ENCODE data around the gene ZCCHC7.

Gene ZCCHC7

GRCh38 chr9:37382161-37382981 lies 262.0 kb downstream of the ZCCHC7 start:
- H3K4me3 ChIP-seq (ENCODE audit: low read depth, low read length), result no peak overlapping the region

GRCh38 chr9:37382982-37383357 lies 262.6 kb downstream of the ZCCHC7 start:
- no peak for DNase-seq (ENCODE audit: low read depth, low spot score)
- ChIA-PET CTCF (no interaction called here), POLR2A (no interaction called here)
- H3K4me3 ChIP-seq (ENCODE audit: low read depth, low read length), result no peak overlapping the region
- TF ChIP-seq CTCF (IDR thresholded peaks at IDR 0.05; ENCODE audit: insufficient read depth, low read length, missing control alignments), result no peak

More at GRCh38 chr9:37382161-37382981, 262.0 kb downstream of the ZCCHC7 start:
- DNase-seq (ENCODE audit: low read depth, low spot score), result no peak
- TF ChIP-seq CTCF (IDR thresholded peaks at IDR 0.05; ENCODE audit: insufficient read depth, low read length, missing control alignments), result no peak
- CTCF ChIA-PET, result interaction anchor here (0.8 to 1.4 kb wide), 2 partner anchors 11 to 28 kb away, joined by 3 to 4 read pairs; no protein-coding TSS in a partner anchor
- POLR2A ChIA-PET, result no interaction called here

GRCh38 chr9:37383393-37383792 lies 263.0 kb downstream of the ZCCHC7 start:
- TF ChIP-seq CTCF (IDR thresholded peaks at IDR 0.05; ENCODE audit: insufficient read depth, low read length, missing control alignments), result no peak
- no peak for DNase-seq (ENCODE audit: low read depth, low spot score)
- ChIA-PET POLR2A (no interaction called here), CTCF (no interaction called here)
- no peak overlapping the region for H3K4me3 ChIP-seq (ENCODE audit: low read depth, low read length)

GRCh38 chr9:37383876-37384746 lies 263.7 kb downstream of the ZCCHC7 start:
- TF ChIP-seq CTCF (IDR thresholded peaks at IDR 0.05; ENCODE audit: insufficient read depth, low read length, missing control alignments), result no peak
- POLR2A ChIA-PET, result no interaction called here
- H3K4me3 ChIP-seq (ENCODE audit: low read depth, low read length), result no peak overlapping the region
- CTCF ChIA-PET, result interaction anchor here (1.1 to 1.4 kb wide), 3 partner anchors 10 to 388 kb away, joined by 3 to 4 read pairs (median 3); no protein-coding TSS in a partner anchor
- no peak for DNase-seq (ENCODE audit: low read depth, low spot score)

GRCh38 chr9:37385286-37385685 lies 264.9 kb downstream of the ZCCHC7 start:
- TF ChIP-seq CTCF (IDR thresholded peaks at IDR 0.05; ENCODE audit: insufficient read depth, low read length, missing control alignments), result no peak
- CTCF ChIA-PET, result interaction anchor here (1.1 to 1.4 kb wide), 3 partner anchors 11 to 389 kb away, joined by 3 to 4 read pairs (median 3); no protein-coding TSS in a partner anchor
- no peak for DNase-seq (ENCODE audit: low read depth, low spot score)
- POLR2A ChIA-PET, result no interaction called here
- H3K4me3 ChIP-seq (ENCODE audit: low read depth, low read length), result no peak overlapping the region

GRCh38 chr9:37386988-37387387 lies 266.6 kb downstream of the ZCCHC7 start:
- ChIA-PET POLR2A (no interaction called here), CTCF (interaction anchor here (0.9 to 1.0 kb wide), 2 partner anchors 9 to 27 kb away, joined by 3 read pairs; no protein-coding TSS in a partner anchor)
- TF ChIP-seq CTCF (IDR thresholded peaks at IDR 0.05; ENCODE audit: insufficient read depth, low read length, missing control alignments), result no peak
- H3K4me3 ChIP-seq (ENCODE audit: low read depth, low read length), result no peak overlapping the region
- no peak for DNase-seq (ENCODE audit: low read depth, low spot score)

Measured in AG04449 (cell line).